Endothelial cell of umbilical vein (primary cell): ENCODE measurements around the gene RBM45. TPM values are rescaled to one million over a fixed set of nuclear protein-coding genes. Genes with fewer than 3 reads are reported as not detected.
"Not testable (repeated sequence)": the region's sequence is repeated elsewhere in the genome, so short reads cannot be mapped to it uniquely, and the experiment has no call there.

Source experiments
- BruUV-seq: library from RNA; stranded (reverse); fragments of 400-500 nt; replicated peaks from 2 replicates; lab custom pipeline; 2021; lab: Mats Ljungman, UMichigan
- CTCF ChIA-PET: fragments of 300-600, 350-600 bp; sonication (Branson Sonifier 250); formaldehyde crosslinking; loops from one replicate; lab custom pipeline; 2021; ENCODE audit warnings: antibody characterized with exemption, inconsistent platforms; lab: Charles Lee
- POLR2A ChIA-PET: fragments of 300-600, 350-600 bp; sonication (Branson Sonifier 250); formaldehyde crosslinking; loops from one replicate; lab custom pipeline; 2021; ENCODE audit warnings: antibody characterized with exemption, inconsistent platforms; lab: Charles Lee
- DNase-seq: peaks from one replicate; pipeline ENCODE4 v3.0.0-alpha.2; 2011; ENCODE audit warnings: low read depth, low spot score
- FAIRE-seq: peaks from 2 replicates; lab custom pipeline; 2011; peaks lifted over from hg19 to GRCh38; lab: Jason Lieb, UNC
- H2AFZ ChIP-seq: 2 replicates; pipeline ENCODE4 v1.6.0; 2012; ENCODE audit warnings: low read depth, low read length, control low read depth, inconsistent platforms
- H3K27ac ChIP-seq: 2 replicates; pipeline ENCODE4 v1.5.1; 2011; ENCODE audit warnings: low read depth, mild to moderate bottlenecking, control low read depth, low read length, moderate library complexity; ENCODE audit not compliant: insufficient read depth
- H3K27me3 ChIP-seq, 2 experiments: 2 replicates each; pipeline versions ENCODE4 v1.6.0 to v1.6.1; 2011; ENCODE audit warnings: low read length in 2 of 2, mixed read lengths in 1 of 2; ENCODE audit not compliant: control insufficient read depth in 2 of 2, insufficient read depth in 2 of 2
- H3K36me3 ChIP-seq, 2 experiments: 2 replicates in 1 of 2; 3 replicates in 1 of 2; pipeline ENCODE4 v1.5.1; 2011; ENCODE audit warnings: low read length in 2 of 2, mild to moderate bottlenecking in 1 of 2, moderate library complexity in 1 of 2; ENCODE audit not compliant: control insufficient read depth in 2 of 2, insufficient read depth in 2 of 2; ENCODE audit errors: extremely low read depth in 1 of 2
- H3K4me1 ChIP-seq: 3 replicates; pipeline ENCODE4 v1.5.1; 2011; ENCODE audit warnings: mild to moderate bottlenecking, low read length; ENCODE audit not compliant: control insufficient read depth, insufficient read depth; ENCODE audit errors: extremely low read depth
- H3K4me2 ChIP-seq: 2 replicates; pipeline ENCODE4 v1.6.1; 2011; ENCODE audit warnings: low read length, control low read depth, mixed read lengths; ENCODE audit not compliant: insufficient read depth
- H3K4me3 ChIP-seq, 3 experiments: fragments of 200-600 bp in 1 of 3; sonication (generic), shearing (Covaris generic) in 1 of 3; replicated peaks in 1 of 3; 2 replicates each; pipeline ENCODE4 v1.5.1; 2011 to 2016; ENCODE audit warnings: control low read depth in 3 of 3, low read length in 3 of 3, mild to moderate bottlenecking in 2 of 3, inconsistent platforms in 1 of 3, low read depth in 1 of 3, moderate library complexity in 1 of 3; ENCODE audit not compliant: insufficient read depth in 1 of 3
- H3K79me2 ChIP-seq: 2 replicates; pipeline ENCODE4 v1.6.0; 2012; ENCODE audit warnings: low read length, inconsistent platforms; ENCODE audit not compliant: control insufficient read depth, insufficient read depth
- H3K9ac ChIP-seq: replicated peaks from 2 replicates; pipeline ENCODE3; 2011; ENCODE audit warnings: low read length, control low read depth; ENCODE audit not compliant: insufficient read depth; ENCODE audit errors: extremely low read depth
- H3K9me1 ChIP-seq: replicated peaks from 3 replicates; pipeline ENCODE4 v1.6.0; 2011; ENCODE audit warnings: mild to moderate bottlenecking, low read length; ENCODE audit not compliant: control insufficient read depth, insufficient read depth; ENCODE audit errors: extremely low read depth
- H3K9me3 ChIP-seq: replicated peaks from 2 replicates; pipeline ENCODE4 v1.5.1; 2012; ENCODE audit warnings: low read length, inconsistent platforms; ENCODE audit not compliant: control insufficient read depth, insufficient read depth
- H4K20me1 ChIP-seq: replicated peaks from 2 replicates; pipeline ENCODE3; 2011; ENCODE audit warnings: mild to moderate bottlenecking, low read length; ENCODE audit not compliant: control insufficient read depth, insufficient read depth; ENCODE audit errors: extremely low read depth
- EZH2 ChIP-seq: IDR thresholded peaks from 2 replicates; pipeline ENCODE4 v1.6.1; 2012; ENCODE audit warnings: borderline replicate concordance, low read depth, mild to moderate bottlenecking, moderate library complexity, low read length, inconsistent platforms; ENCODE audit not compliant: severe bottlenecking
- FOS ChIP-seq: IDR thresholded peaks from 2 replicates; pipeline ENCODE4 v1.6.1; 2011; ENCODE audit warnings: mild to moderate bottlenecking, low read length, moderate library complexity, borderline replicate concordance; ENCODE audit not compliant: insufficient read depth
- GATA2 ChIP-seq: IDR thresholded peaks from 2 replicates; pipeline ENCODE4 v1.7.0; 2011; ENCODE audit warnings: low read depth, mild to moderate bottlenecking, moderate library complexity, mixed read lengths, low read length; ENCODE audit not compliant: insufficient read length, insufficient read depth
- JUN ChIP-seq: IDR thresholded peaks from 2 replicates; pipeline ENCODE4 v1.6.1; 2011; ENCODE audit warnings: borderline replicate concordance, low read depth; ENCODE audit not compliant: insufficient read length, insufficient read depth
- MYC ChIP-seq: IDR thresholded peaks from one replicate; pipeline ENCODE4 v1.6.1; 2011; ENCODE audit warnings: mild to moderate bottlenecking, low read depth, low read length
- POLR2A ChIP-seq: IDR thresholded peaks from 2 replicates; pipeline ENCODE4 v1.6.1; 2012; ENCODE audit warnings: low read depth, mild to moderate bottlenecking, control low read depth, low read length
- POLR2AphosphoS5 ChIP-seq: IDR thresholded peaks from 2 replicates; pipeline ENCODE4 v1.6.1; 2012; ENCODE audit warnings: low read depth, mild to moderate bottlenecking, control low read depth, low read length, moderate library complexity; ENCODE audit not compliant: insufficient read depth
- dilution Hi-C: fragments of 300-500 bp; cut with MboI; formaldehyde crosslinking; loops from one replicate; pipeline ENCODE4 v1.15.0; 2019; ENCODE audit warnings: low sequenced_read_pairs; ENCODE audit not compliant: extremely low pct_ligation_motif_present
- intact Hi-C: fragments of 100-400 bp; cut with micrococcal nuclease; formaldehyde crosslinking; loops from one replicate; pipeline ENCODE4 v1.10.0; 2022
- polyA plus RNA-seq, 4 experiments: library from polyadenylated mRNA; depleted of rRNA in 3 of 4; stranded (reverse) in 3 of 4; unstranded in 1 of 4; fragments of >200 nt; gene quantifications; 2 replicates each; pipeline versions ENCODE4 v1.2.1 to v1.2.3, GENCODE V29; 2011 to 2012; ENCODE audit warnings: missing spikeins in 1 of 4
- total RNA-seq: library from RNA; stranded (reverse); gene quantifications from 2 replicates; pipeline ENCODE4 v1.2.3, GENCODE V29; 2021
- TF ChIP-seq, protein P1 (sequence below): IDR thresholded peaks from 2 replicates; pipeline ENCODE4 v1.6.1; 2011; ENCODE audit not compliant: insufficient read depth, insufficient read length
- TF ChIP-seq, protein P2 (sequence below), 2 donors: IDR thresholded peaks; 1 replicate in 1 of 2; 2 replicates in 1 of 2; pipeline ENCODE4 v1.5.1; 2011; ENCODE audit warnings: low read length in 2 of 2, mild to moderate bottlenecking in 2 of 2, moderate library complexity in 2 of 2, control low read depth in 1 of 2, inconsistent platforms in 1 of 2, low read depth in 1 of 2; ENCODE audit not compliant: insufficient read depth in 1 of 2; ENCODE audit errors: extremely low read depth in 1 of 2

Gene RBM45
- total and polyA plus RNA-seq, 2 donors (not counting 3 experiments of a cell fraction or from before 2014, with no cell fraction given): 6.8 to 12.4 TPM

GRCh38 chr2:178076130-178076529 lies 36.1 kb upstream of the RBM45 start:
- BruUV-seq: no TSS peak
- dilution Hi-C loops (no loop called here), intact Hi-C loops (no loop called here)
- ChIA-PET POLR2A (no interaction called here), CTCF (interaction anchor here (1.3 kb wide), 1 partner anchor 14 kb away, joined by 4 read pairs; no protein-coding TSS in a partner anchor)
- Histone ChIP-seq H3K4me3 (no peak overlapping the region), H3K4me1 (peaks cover 16% of the 10 kb centered on the region), H3K79me2 (no peaks in the 10 kb centered on the region), H3K9ac (no peak overlapping the region), H3K27ac (no peak overlapping the region), H3K9me1 (no peaks in the 10 kb centered on the region), H3K4me2 (no peak overlapping the region), H3K9me3 (no peaks in the 10 kb centered on the region), H4K20me1 (no peaks in the 10 kb centered on the region), H3K27me3 (peaks cover 0 to 3% of the 10 kb centered on the region in 2 experiments), H2AFZ (no peak overlapping the region), H3K36me3 (no peaks in the 10 kb centered on the region)
- TF ChIP-seq POLR2A (no peak), POLR2AphosphoS5 (no peak), EZH2 (no peak), GATA2 (no peak), MYC (no peak), FOS (no peak), JUN (no peak)
- TF ChIP-seq, protein P1, sequence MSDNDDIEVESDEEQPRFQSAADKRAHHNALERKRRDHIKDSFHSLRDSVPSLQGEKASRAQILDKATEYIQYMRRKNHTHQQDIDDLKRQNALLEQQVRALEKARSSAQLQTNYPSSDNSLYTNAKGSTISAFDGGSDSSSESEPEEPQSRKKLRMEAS: no peak
- TF ChIP-seq, protein P2, sequence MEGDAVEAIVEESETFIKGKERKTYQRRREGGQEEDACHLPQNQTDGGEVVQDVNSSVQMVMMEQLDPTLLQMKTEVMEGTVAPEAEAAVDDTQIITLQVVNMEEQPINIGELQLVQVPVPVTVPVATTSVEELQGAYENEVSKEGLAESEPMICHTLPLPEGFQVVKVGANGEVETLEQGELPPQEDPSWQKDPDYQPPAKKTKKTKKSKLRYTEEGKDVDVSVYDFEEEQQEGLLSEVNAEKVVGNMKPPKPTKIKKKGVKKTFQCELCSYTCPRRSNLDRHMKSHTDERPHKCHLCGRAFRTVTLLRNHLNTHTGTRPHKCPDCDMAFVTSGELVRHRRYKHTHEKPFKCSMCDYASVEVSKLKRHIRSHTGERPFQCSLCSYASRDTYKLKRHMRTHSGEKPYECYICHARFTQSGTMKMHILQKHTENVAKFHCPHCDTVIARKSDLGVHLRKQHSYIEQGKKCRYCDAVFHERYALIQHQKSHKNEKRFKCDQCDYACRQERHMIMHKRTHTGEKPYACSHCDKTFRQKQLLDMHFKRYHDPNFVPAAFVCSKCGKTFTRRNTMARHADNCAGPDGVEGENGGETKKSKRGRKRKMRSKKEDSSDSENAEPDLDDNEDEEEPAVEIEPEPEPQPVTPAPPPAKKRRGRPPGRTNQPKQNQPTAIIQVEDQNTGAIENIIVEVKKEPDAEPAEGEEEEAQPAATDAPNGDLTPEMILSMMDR (IDR thresholded peaks at IDR 0.05; ENCODE audit: extremely low read depth in 1 of 2, insufficient read depth in 1 of 2, low read depth in 1 of 2, low read length in 2 of 2): no peak
- no peak for DNase-seq
- no peak for FAIRE-seq

DNA sequence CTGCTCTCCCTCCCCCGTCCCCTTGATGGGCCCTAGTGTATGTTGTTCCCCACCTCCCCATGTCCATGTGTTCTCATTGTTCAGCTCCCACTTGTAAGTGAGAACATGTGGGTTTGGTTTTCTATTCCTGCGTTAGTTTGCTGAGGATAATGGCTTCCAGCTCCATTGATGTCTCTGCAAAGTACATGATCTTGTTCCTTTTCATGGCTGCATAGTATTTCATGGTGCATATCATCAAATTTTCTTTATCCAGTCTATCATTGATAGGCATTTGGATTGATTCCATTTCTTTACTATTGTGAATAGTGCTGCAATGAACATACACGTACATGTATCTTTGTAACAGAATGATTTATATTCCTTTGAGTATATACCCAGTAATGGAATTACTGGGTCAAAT lies 33.0 kb upstream of the RBM45 start:
- H4K20me1 ChIP-seq, H3K9me3 ChIP-seq, H2AFZ ChIP-seq, intact Hi-C loops, H3K4me3 ChIP-seq, POLR2A ChIA-PET, H3K79me2 ChIP-seq, H3K27me3 ChIP-seq, H3K9ac ChIP-seq, CTCF ChIA-PET, H3K4me2 ChIP-seq, H3K27ac ChIP-seq, DNase-seq, BruUV-seq, H3K9me1 ChIP-seq, FAIRE-seq, dilution Hi-C loops, H3K4me1 ChIP-seq, H3K36me3 ChIP-seq: not testable (repeated sequence)
